ENCODE results near the gene BST1.

The BST1 gene

DNA sequence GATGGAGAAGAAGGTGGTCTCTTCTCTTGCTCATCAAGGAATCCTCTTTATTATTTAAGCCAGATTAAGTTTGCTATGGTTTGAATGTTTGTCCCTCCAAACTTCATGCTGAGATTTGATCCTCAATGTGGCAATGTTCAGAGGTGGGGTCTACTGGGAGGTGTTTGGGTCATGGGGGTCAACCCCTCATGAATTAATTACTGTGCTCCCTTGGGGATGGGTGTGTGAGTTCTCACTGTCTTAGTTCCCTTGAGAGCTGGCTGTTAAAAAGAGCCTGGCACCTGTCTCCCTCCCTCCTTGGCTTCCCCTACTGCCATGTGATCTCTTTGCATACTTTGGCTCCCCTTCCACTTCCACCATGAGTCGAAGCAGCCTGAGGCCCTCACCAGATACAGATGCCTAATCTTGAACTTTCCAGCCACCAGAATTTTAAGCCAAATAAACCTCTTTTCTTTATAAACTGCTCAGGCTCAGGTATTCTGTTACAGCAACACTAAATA lies 39.3 kb downstream of the BST1 start:
- TF ChIP-seq CEBPB (IDR thresholded peaks at IDR 0.05): no peak
- no peak for TF ChIP-seq TCF12 (IDR thresholded peaks at IDR 0.05; ENCODE audit: low read depth)
- TF ChIP-seq EP300 (IDR thresholded peaks at IDR 0.05; ENCODE audit: borderline replicate concordance): no peak

DNA sequence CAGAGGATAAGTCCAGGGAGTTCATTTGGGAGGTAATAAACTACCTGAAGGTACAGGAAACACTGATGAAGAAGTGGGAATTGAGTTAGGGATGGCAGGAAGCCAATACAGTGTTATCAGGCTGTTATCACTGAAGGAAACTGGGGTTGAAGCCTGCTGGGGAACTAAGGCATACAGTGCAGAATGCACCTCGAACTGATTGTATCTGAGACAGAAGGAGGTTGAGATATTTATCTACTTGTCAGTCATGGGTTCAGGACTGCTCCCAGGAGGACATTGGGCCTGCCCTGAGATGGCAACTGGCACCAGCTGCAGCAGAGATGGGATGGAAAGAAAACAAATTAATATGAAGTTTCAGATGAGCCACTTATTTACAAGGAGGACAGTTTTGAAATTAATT lies 39.8 kb downstream of the BST1 start:
- no peak for TF ChIP-seq CREB1 (IDR thresholded peaks at IDR 0.05; ENCODE audit: low read depth)
- no peak for TF ChIP-seq NFIC (IDR thresholded peaks at IDR 0.05)
- TF ChIP-seq TCF12 (IDR thresholded peaks at IDR 0.05; ENCODE audit: low read depth): no peak
- no peak for TF ChIP-seq ZBTB7A (IDR thresholded peaks at IDR 0.05; ENCODE audit: low read depth)
- no peak for TF ChIP-seq USF1 (IDR thresholded peaks at IDR 0.05)
- TF ChIP-seq YY1 (IDR thresholded peaks at IDR 0.05; ENCODE audit: low read depth): no peak
- TF ChIP-seq FOXM1 (IDR thresholded peaks at IDR 0.05; ENCODE audit: borderline replicate concordance, low read depth): no peak
- TF ChIP-seq, protein P1, sequence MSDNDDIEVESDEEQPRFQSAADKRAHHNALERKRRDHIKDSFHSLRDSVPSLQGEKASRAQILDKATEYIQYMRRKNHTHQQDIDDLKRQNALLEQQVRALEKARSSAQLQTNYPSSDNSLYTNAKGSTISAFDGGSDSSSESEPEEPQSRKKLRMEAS (IDR thresholded peaks at IDR 0.05): no peak
- TF ChIP-seq RAD21 (IDR thresholded peaks at IDR 0.05; ENCODE audit: low read depth): no peak
- no peak for TF ChIP-seq TAF1 (IDR thresholded peaks at IDR 0.05; ENCODE audit: low read depth)
- no peak for TF ChIP-seq EGR1 (IDR thresholded peaks at IDR 0.05)
- TF ChIP-seq, protein P2, sequence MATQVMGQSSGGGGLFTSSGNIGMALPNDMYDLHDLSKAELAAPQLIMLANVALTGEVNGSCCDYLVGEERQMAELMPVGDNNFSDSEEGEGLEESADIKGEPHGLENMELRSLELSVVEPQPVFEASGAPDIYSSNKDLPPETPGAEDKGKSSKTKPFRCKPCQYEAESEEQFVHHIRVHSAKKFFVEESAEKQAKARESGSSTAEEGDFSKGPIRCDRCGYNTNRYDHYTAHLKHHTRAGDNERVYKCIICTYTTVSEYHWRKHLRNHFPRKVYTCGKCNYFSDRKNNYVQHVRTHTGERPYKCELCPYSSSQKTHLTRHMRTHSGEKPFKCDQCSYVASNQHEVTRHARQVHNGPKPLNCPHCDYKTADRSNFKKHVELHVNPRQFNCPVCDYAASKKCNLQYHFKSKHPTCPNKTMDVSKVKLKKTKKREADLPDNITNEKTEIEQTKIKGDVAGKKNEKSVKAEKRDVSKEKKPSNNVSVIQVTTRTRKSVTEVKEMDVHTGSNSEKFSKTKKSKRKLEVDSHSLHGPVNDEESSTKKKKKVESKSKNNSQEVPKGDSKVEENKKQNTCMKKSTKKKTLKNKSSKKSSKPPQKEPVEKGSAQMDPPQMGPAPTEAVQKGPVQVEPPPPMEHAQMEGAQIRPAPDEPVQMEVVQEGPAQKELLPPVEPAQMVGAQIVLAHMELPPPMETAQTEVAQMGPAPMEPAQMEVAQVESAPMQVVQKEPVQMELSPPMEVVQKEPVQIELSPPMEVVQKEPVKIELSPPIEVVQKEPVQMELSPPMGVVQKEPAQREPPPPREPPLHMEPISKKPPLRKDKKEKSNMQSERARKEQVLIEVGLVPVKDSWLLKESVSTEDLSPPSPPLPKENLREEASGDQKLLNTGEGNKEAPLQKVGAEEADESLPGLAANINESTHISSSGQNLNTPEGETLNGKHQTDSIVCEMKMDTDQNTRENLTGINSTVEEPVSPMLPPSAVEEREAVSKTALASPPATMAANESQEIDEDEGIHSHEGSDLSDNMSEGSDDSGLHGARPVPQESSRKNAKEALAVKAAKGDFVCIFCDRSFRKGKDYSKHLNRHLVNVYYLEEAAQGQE (IDR thresholded peaks at IDR 0.05; ENCODE audit: low read depth): no peak
- no peak for TF ChIP-seq EP300 (IDR thresholded peaks at IDR 0.05; ENCODE audit: borderline replicate concordance)
- TF ChIP-seq CEBPB (IDR thresholded peaks at IDR 0.05): no peak
- no peak for TF ChIP-seq TEAD4 (IDR thresholded peaks at IDR 0.05)

DNA sequence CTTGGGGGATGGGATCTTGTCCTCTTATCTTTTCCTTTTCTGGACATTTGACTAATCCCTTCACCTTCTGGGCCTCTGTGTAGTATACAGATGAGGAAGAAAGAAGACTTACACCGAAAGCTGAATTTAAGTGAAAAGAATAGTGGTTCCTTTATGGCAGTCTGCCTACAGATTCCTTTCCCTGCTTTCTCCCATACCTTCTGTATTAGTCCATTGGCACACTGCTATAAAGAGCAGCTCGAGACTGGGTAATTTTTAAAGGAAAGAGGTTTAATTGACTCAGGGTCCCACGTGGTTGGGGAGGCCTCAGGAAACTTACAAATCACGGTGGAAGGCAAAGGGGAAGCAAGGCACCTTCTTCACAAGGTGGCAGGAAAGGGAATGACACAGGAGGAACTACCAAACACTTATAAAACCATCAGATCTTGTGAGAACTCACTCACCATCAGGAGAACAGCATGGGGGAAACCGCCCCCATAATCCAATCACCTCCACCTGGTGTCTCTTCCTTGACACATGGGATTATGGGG lies 41.2 kb downstream of the BST1 start:
- TF ChIP-seq CREB1 (IDR thresholded peaks at IDR 0.05; ENCODE audit: low read depth): no peak
- TF ChIP-seq NFIC (IDR thresholded peaks at IDR 0.05): no peak
- no peak for TF ChIP-seq TEAD4 (IDR thresholded peaks at IDR 0.05)
- TF ChIP-seq RAD21 (IDR thresholded peaks at IDR 0.05; ENCODE audit: low read depth): no peak
- TF ChIP-seq USF1 (IDR thresholded peaks at IDR 0.05): no peak
- no peak for TF ChIP-seq EP300 (IDR thresholded peaks at IDR 0.05; ENCODE audit: borderline replicate concordance)
- no peak for TF ChIP-seq CEBPB (IDR thresholded peaks at IDR 0.05)
- no peak for TF ChIP-seq EGR1 (IDR thresholded peaks at IDR 0.05)
- no peak for TF ChIP-seq TAF1 (IDR thresholded peaks at IDR 0.05; ENCODE audit: low read depth)
- TF ChIP-seq, protein P2 (IDR thresholded peaks at IDR 0.05; ENCODE audit: low read depth): no peak

DNA sequence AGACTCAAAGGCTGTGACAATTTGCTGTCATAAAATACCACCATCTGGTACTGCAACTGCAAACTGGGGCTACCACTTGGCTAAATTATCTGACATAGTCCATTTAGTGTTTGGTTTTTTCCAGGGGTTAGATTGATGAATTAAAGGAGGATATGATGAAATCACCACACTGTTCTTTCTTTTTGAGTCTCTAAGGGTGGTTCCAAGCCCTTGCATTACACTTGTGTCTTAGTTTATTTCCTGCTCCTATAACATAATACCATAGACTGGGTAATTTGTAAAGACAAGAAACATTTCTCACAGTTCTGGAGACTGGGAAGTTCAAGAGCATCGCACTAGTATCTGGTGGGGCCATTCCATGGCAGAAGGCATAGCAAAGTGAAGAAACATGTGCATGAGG lies 43.2 kb downstream of the BST1 start:
- TF ChIP-seq RAD21 (IDR thresholded peaks at IDR 0.05; ENCODE audit: low read depth): no peak
- TF ChIP-seq, protein P2 (IDR thresholded peaks at IDR 0.05; ENCODE audit: low read depth): no peak
- no peak for TF ChIP-seq USF1 (IDR thresholded peaks at IDR 0.05)

DNA sequence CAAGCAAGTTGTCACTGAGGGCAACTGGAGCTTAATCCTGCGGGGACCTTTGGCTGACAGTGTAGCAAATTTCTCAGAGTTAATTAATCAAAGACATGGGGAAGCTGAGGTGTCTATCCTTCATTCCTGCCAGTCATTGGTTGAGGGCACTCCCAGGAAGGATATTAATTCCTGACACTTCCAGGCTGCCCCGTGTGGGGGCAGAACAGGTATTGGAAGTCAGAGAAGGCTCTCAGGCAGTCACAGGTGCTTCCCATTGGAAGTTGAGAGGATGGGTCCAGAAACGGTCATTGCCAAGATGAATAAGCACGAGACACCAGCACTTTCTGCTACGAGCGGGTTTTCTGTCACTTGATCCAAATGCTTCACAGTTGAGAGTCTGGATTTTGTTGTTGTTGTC lies 46.1 kb downstream of the BST1 start:
- TF ChIP-seq EP300 (IDR thresholded peaks at IDR 0.05; ENCODE audit: borderline replicate concordance) (no peak), TAF1 (IDR thresholded peaks at IDR 0.05; ENCODE audit: low read depth) (no peak), RAD21 (IDR thresholded peaks at IDR 0.05; ENCODE audit: low read depth) (no peak), NFIC (IDR thresholded peaks at IDR 0.05) (no peak), ZBTB7A (IDR thresholded peaks at IDR 0.05; ENCODE audit: low read depth) (no peak), USF1 (IDR thresholded peaks at IDR 0.05) (no peak), YY1 (IDR thresholded peaks at IDR 0.05; ENCODE audit: low read depth) (no peak), CREB1 (IDR thresholded peaks at IDR 0.05; ENCODE audit: low read depth) (no peak), TCF12 (IDR thresholded peaks at IDR 0.05; ENCODE audit: low read depth) (no peak), CEBPB (IDR thresholded peaks at IDR 0.05) (no peak), TEAD4 (IDR thresholded peaks at IDR 0.05) (no peak), FOXM1 (IDR thresholded peaks at IDR 0.05; ENCODE audit: borderline replicate concordance, low read depth) (no peak)
- TF ChIP-seq, protein P2 (IDR thresholded peaks at IDR 0.05; ENCODE audit: low read depth): no peak
- TF ChIP-seq, protein P1 (IDR thresholded peaks at IDR 0.05): no peak
